Activated T-cell treated with anti-CD3 and anti-CD28 coated beads, Interleukin-2, amount 50 U/mL, for 4 hours (primary cell): ENCODE data around the gene SNCG. TPM values are rescaled to one million over a fixed set of nuclear protein-coding genes. Genes with fewer than 3 reads are reported as not detected.
A peak's percentile ranks its signal among the peaks of the same experiment; 100 is the strongest.

Experiments
- ATAC-seq, 2 donors: fragments of 200-7000 bp; cut with Tn5 transposase; one replicate each; pipeline ENCODE4 v1.10.0; 2021
- DNase-seq: peaks from one replicate; pipeline ENCODE4 v3.0.0-alpha.2; 2020
- H3K27me3 Mint-ChIP-seq: one replicate; pipeline ENCODE4 v1.8.0; 2021; ENCODE audit warnings: low read depth, mixed read lengths
- H3K36me3 Mint-ChIP-seq: one replicate; pipeline ENCODE4 v1.8.0; 2022; ENCODE audit warnings: mixed read lengths; ENCODE audit not compliant: insufficient read depth
- H3K4me1 Mint-ChIP-seq: one replicate; pipeline ENCODE4 v1.8.0; 2021; ENCODE audit warnings: low read depth, mixed read lengths
- H3K4me3 Mint-ChIP-seq: one replicate; pipeline ENCODE4 v1.8.0; 2021; ENCODE audit warnings: mild to moderate bottlenecking, moderate library complexity, mixed read lengths
- H3K9me3 Mint-ChIP-seq: one replicate; pipeline ENCODE4 v1.8.0; 2021; ENCODE audit warnings: mixed read lengths
- total RNA-seq, 3 donors: library from RNA; stranded (reverse); gene quantifications; one replicate each; pipeline ENCODE4 v1.2.1, GENCODE V29; 2021

SNCG gene
- total RNA-seq, 3 donors from 2014 or later, result 0.63 TPM; not detected in 2

DNA sequence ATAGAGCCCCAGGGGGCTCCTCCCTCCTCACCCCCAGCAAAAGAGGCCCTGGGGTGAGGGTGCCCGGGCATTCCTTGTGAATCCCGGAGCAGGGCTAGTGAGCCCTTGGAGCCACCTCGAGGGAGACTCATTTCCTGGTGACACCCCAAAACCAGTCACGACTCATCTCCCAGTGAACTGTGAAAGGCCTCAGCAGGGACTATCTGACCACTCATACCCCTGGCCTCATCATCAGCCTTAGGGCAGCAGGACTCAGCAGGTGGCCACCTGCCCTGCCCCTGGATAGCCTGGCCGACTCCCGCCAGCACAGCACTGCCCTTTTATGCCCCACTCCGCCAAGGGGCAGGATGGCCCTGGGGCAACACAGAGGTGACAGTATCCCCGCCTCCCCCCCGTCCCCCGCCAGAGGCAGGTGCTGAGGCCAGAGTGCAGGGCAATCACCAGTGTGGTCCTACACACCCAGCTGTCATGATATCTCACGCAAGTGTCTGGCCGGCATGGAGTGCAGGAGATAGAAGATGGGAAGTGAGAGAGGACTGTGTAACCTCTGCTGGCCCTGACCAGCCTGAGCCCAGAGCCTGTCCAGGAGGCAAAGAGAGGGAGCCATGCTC lies 3.2 kb downstream of the SNCG start:
- ATAC-seq, result no peak
- H3K36me3 Mint-ChIP-seq, result no peaks in the 10 kb centered on the region
- no peaks in the 10 kb centered on the region for H3K27me3 Mint-ChIP-seq
- no peaks in the 10 kb centered on the region for H3K9me3 Mint-ChIP-seq
- no peak overlapping the region for H3K4me3 Mint-ChIP-seq
- no peak for DNase-seq
- peaks cover 15% of the 10 kb centered on the region for H3K4me1 Mint-ChIP-seq

DNA sequence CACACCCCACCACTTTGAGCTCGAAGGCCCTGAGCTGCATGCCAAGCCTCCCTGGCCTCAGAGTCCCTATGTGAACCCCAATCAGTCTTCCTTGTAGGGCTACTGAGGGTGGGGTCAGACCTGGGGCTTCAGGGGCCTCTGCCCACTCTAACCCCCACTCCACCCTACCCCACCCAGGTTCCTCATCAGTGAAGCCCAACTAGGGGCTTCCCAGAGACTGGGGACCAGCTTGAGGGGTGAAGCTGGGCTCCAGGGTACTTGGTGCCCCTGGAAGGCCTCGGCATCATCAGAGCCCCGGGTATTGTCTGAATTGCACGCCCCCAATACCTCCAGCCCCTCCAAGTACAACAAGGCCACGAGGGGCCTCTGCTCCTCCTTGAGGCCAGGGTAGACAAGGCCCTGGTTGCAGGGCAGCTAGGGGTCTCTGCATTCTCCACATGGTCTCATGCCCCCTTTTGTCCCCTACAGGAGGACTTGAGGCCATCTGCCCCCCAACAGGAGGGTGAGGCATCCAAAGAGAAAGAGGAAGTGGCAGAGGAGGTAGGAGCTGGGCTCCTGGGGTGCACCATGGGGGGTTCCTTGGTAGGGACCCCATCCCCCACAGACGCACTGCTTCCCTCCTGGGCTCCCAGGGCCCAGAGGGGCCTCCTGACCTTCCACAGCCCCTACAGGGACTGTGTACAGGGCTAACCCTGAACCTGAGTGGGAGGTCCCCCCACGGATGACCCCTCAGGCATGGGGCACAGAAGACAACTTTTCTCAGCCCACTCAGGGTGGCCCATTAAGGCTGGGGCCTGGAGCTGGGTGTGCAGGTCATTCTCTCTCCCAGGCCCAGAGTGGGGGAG lies 4.0 kb downstream of the SNCG start:
- ATAC-seq (no peak), DNase-seq (no peak)
- H3K9me3 Mint-ChIP-seq, result no peaks in the 10 kb centered on the region
- H3K4me1 Mint-ChIP-seq, result peaks cover 16% of the 10 kb centered on the region
- H3K36me3 Mint-ChIP-seq, result no peaks in the 10 kb centered on the region
- H3K4me3 Mint-ChIP-seq, result no peak overlapping the region
- no peaks in the 10 kb centered on the region for H3K27me3 Mint-ChIP-seq

- ATAC-seq (no peak), DNase-seq (no peak)
- Mint-ChIP-seq H3K9me3 (no peaks in the 10 kb centered on the region), H3K4me1 (peaks cover 16% of the 10 kb centered on the region), H3K36me3 (no peaks in the 10 kb centered on the region), H3K27me3 (no peaks in the 10 kb centered on the region), H3K4me3 (no peak overlapping the region)
Observed at GRCh38 chr10:86962981-86963310, 4.5 kb downstream of the SNCG start.

DNA sequence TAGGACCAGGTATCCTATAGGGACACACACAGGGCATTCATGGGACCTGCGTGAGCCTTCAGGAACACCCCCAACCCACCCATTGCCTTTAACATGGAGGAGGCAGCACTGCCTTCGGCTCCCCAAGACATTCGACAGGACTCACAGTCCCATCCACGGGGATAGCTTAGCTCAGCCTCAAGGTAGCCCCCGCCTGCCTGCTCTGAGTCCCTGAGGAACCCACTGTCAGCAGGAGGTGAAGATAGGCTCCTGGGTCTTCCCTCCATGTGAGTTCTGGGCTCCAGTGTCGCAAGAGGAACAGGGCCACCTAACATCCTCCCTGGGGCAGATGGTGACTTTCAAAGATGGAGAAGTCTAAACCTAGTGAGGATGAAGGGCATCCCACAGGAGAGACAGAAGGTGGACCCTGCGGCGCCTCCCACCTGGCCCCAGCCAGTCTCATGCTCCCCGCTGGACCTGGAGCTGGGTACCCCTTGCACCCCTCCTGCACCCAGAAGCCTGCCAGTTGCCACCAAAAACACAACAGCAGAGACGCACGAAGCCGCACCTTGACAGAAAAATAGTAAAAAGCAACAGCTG lies 5.0 kb downstream of the SNCG start:
- Mint-ChIP-seq H3K4me1 (peaks cover 16% of the 10 kb centered on the region), H3K9me3 (no peaks in the 10 kb centered on the region), H3K27me3 (no peaks in the 10 kb centered on the region), H3K4me3 (no peak overlapping the region), H3K36me3 (no peaks in the 10 kb centered on the region)
- ATAC-seq (no peak), DNase-seq (no peak)

- DNase-seq, result no peak
- Mint-ChIP-seq H3K9me3 (no peaks in the 10 kb centered on the region), H3K4me1 (peaks cover 20% of the 10 kb centered on the region), H3K27me3 (no peaks in the 10 kb centered on the region), H3K4me3 (no peak overlapping the region), H3K36me3 (no peaks in the 10 kb centered on the region)
- no peak for ATAC-seq
Observed at GRCh38 chr10:86964061-86964846, 5.9 kb downstream of the SNCG start.

GRCh38 chr10:86964847-86965190 lies 6.4 kb downstream of the SNCG start:
- no peaks in the 10 kb centered on the region for H3K27me3 Mint-ChIP-seq
- ATAC-seq, result no peak
- no peaks in the 10 kb centered on the region for H3K9me3 Mint-ChIP-seq

DNA sequence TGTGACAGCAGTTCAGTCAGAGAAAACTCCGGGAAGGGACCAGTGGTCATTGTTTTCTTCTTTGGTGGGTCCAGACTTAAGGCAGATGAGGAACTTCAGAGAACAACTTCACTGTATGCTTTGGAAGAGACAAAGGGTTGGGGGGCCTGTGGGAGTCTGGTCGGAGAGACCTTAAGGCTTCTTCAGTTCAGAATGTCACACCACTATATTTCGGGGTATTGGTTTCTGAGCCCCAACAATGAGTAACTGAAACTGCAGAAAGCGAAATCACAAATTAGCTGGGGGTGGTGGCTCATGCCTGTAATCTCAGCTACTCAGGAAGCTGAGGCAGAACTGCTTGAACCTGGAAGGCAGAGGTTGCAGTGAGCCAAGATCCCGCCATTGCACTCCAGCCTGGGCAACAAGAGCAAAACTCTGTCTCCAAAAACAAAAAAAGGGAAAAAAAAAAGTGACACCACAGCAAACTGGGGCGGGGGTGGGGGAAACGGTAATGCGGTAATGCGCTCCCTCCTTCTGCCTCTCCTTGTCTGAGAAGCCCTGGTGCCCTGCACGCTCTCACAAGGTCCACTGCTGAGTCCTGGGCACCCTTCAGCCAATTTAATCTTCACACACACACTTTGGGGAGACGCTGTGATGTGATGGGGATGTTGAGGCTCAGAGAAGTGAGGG lies 7.7 kb downstream of the SNCG start:
- peak; percentile 5 to 20 for ATAC-seq
- no peaks in the 10 kb centered on the region for H3K36me3 Mint-ChIP-seq
- no peaks in the 10 kb centered on the region for H3K27me3 Mint-ChIP-seq
- H3K9me3 Mint-ChIP-seq, result no peaks in the 10 kb centered on the region
- peak overlapping the region; percentile 57 for H3K4me3 Mint-ChIP-seq
- peaks cover 26% of the 10 kb centered on the region for H3K4me1 Mint-ChIP-seq
- no peak for DNase-seq

More at GRCh38 chr10:86964847-86965190, 6.4 kb downstream of the SNCG start:
- Mint-ChIP-seq H3K4me3 (no peak overlapping the region), H3K4me1 (peaks cover 23% of the 10 kb centered on the region), H3K36me3 (no peaks in the 10 kb centered on the region)
- DNase-seq, result no peak

GRCh38 chr10:86967481-86967941 lies 9.1 kb downstream of the SNCG start:
- ATAC-seq, result no peak
- H3K36me3 Mint-ChIP-seq, result no peaks in the 10 kb centered on the region
- no peaks in the 10 kb centered on the region for H3K27me3 Mint-ChIP-seq
- no peaks in the 10 kb centered on the region for H3K9me3 Mint-ChIP-seq
- H3K4me3 Mint-ChIP-seq, result no peak overlapping the region
- peaks cover 32% of the 10 kb centered on the region for H3K4me1 Mint-ChIP-seq
- DNase-seq, result no peak

GRCh38 chr10:86968271-86968993 lies 10.0 kb downstream of the SNCG start, which contains the start of gene ADIRF:
Gene ADIRF (plus strand): TSS chr10:86968482. CDS start chr10:86968545, 63 bp downstream.
- peaks cover 37% of the 10 kb centered on the region for H3K4me1 Mint-ChIP-seq
- no peak for ATAC-seq

DNA sequence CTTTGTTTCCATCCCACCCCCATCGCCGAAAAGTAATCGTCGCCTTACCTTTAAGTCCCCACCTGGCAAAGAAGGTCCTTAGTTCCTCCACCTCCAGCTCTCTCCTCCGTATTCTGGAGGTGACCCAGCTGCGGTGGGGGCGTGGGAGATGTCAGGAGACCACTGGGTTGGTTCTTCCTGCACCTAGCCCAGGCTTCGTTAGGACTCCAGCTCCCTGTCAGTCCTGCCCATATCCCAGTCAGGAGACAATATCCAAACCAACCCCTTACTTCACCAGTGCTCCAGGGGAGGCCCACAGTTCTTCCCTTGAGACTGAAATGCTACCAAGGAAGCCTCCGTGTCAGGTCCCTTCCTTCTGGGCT lies 10.6 kb downstream of the SNCG start:
- DNase-seq, result no peak
- Mint-ChIP-seq H3K27me3 (no peaks in the 10 kb centered on the region), H3K36me3 (no peaks in the 10 kb centered on the region), H3K4me1 (peaks cover 37% of the 10 kb centered on the region), H3K9me3 (no peaks in the 10 kb centered on the region), H3K4me3 (peak overlapping the region; percentile 13)
- ATAC-seq, result no peak

More at GRCh38 chr10:86968271-86968993, 10.0 kb downstream of the SNCG start, which contains the start of gene ADIRF:
- Mint-ChIP-seq H3K36me3 (no peaks in the 10 kb centered on the region), H3K9me3 (no peaks in the 10 kb centered on the region), H3K4me3 (peak within 1 kb of the TSS; percentile 33), H3K27me3 (no peaks in the 10 kb centered on the region)
- no peak for DNase-seq

DNA sequence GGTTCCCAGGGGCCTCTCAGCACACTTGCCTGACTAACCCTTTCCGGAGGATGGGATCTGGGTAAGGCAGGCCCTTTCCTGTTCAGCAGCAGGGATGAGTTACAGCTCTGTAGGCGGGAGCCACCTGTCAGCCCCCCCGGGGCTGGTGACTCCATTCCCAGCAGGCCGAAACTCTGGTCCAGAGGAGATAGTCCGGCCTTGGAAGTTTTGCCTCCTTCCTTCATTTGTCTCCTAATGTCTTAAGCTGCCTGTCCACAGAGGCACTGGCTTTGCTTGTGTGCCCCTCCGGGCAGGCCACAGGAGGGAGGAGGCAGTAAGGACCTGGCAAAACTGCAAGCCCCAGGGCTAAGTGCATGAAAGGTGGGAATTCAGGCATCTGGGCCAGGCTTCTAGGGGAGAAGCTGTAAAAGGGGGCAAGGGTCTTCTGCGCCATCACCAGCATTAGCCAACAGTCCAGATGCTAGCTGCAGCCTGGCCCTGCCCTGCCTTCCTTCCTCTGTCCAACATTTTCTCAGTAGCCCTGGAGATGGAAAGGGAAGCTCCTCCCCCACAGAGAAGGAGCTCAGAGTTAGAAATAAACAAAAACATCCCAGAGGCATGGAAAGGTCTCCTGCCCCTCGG lies 11.1 kb downstream of the SNCG start:
- peak overlapping the region; percentile 13 for H3K4me3 Mint-ChIP-seq
- DNase-seq (no peak), ATAC-seq (no peak)
- H3K4me1 Mint-ChIP-seq, result peaks cover 37% of the 10 kb centered on the region
- H3K9me3 Mint-ChIP-seq, result no peaks in the 10 kb centered on the region
- H3K27me3 Mint-ChIP-seq, result no peaks in the 10 kb centered on the region
- no peaks in the 10 kb centered on the region for H3K36me3 Mint-ChIP-seq

GRCh38 chr10:86970162-86970981 lies 12.0 kb downstream of the SNCG start:
- DNase-seq (no peak), ATAC-seq (no peak)
- Mint-ChIP-seq H3K9me3 (no peaks in the 10 kb centered on the region), H3K4me1 (peaks cover 37% of the 10 kb centered on the region), H3K36me3 (no peaks in the 10 kb centered on the region), H3K27me3 (no peaks in the 10 kb centered on the region), H3K4me3 (peak overlapping the region; percentile 74)

- Mint-ChIP-seq H3K9me3 (no peaks in the 10 kb centered on the region), H3K27me3 (no peaks in the 10 kb centered on the region), H3K36me3 (no peaks in the 10 kb centered on the region), H3K4me3 (peak overlapping the region; percentile 74), H3K4me1 (peaks cover 32% of the 10 kb centered on the region)
- ATAC-seq (no peak), DNase-seq (no peak)
Observed at GRCh38 chr10:86970982-86971231, 12.5 kb downstream of the SNCG start.
